Measurements from ENCODE around the gene TMEM250.

TMEM250 gene

DNA sequence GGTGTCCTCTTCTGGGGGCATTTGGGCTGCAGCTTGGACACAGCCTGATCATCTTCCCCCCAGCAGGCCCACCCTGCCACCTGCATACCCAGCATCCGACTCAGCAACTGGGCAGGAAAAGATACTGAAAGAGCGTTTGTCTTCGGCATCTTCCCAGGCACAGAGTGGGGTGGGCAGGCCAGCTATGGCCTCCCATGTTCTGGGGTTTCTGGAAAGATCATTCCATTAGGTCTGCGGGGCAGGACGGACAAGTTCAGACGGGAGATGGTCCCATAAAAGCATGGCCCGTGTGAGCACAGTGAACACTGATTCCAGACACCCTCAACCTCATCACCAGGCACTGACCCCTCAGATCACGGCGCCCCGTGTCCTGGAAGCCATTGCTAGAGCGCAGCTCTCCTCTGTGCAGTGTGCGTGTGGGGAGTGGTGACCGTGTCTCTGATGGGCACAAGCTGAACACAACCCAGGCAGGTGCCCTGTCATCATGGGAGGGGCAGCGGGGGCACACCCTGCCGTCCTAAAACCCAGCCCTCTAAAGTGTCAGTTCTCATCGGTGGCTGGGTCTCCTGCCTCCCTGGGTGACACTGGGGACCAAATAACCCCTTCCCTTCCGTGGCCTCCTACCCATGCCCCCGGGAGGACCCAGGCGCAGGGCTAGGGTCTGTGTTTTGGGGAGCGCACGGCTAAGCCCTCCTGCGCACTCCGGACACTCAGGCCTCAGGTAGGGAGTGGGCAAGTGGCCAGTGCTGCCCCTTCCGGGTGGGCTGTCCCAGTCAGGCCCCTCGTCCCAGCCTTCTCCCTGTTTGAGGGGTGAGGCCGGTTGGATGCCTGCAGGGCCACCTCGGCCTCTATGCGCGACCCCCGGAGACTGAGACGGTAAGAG, 13.2 kb upstream of the TMEM250 start:
- DNase-seq: no peak

DNA sequence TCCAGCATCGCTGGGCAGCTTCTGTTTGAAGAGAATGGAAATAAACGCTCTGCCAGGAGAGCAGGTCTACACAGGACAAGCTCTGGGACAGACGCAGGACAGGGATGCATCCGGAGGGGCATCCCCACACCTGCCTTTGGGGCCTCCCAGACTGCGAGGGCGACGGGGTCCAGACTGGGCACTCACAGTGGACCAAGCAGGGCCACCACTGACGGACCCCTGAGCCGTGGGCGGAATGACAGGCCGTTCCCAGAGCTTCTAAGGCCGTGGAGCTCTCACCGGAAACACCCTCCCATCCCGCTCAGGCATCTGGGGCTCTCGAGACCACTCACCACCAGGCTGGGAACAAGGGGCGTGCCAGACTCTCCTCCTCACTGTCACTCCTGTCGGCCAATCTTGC, 10.5 kb upstream of the TMEM250 start:
- DNase-seq: no peak

DNA sequence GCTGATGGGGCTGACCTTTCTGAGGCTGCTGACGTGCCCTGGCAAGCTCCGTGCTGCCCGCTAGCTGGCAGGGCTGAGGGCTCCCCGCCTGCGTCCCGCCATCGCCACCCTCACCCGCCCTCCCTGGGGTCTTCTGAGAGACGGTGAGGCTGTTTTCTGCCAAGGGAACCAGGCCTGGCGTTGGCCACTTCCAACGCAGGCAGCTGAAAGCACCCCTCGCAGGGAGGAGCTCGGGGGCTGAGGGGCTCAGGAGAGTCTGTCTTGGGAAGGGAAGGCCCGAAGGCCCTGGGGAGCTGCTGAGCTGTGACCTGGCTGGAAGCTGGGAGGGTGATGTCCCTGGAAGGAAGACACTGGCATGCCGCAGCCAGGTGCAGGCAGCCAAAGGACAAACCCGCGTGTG, 9.8 kb upstream of the TMEM250 start:
- DNase-seq: no peak

DNA sequence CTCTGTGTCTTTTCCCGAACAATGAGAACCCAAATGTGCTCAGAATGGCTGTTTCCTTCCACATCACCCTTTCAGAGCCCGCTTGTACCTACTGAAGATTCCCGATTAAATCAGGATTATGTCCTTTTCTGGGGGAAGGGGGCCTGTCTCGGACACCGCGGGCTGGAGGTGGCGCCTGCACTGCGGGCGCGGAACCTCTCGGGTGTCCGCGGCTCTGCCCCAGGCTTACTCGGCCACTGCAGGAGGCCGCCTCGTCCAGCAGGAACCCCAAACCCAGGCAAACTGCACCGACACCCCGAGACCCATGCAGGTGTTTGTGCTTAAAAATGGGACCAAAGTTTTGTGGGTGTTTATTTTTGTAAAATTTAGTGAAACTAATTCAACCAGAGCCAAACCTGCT, 8.6 kb upstream of the TMEM250 start:
- no peak for DNase-seq

DNA sequence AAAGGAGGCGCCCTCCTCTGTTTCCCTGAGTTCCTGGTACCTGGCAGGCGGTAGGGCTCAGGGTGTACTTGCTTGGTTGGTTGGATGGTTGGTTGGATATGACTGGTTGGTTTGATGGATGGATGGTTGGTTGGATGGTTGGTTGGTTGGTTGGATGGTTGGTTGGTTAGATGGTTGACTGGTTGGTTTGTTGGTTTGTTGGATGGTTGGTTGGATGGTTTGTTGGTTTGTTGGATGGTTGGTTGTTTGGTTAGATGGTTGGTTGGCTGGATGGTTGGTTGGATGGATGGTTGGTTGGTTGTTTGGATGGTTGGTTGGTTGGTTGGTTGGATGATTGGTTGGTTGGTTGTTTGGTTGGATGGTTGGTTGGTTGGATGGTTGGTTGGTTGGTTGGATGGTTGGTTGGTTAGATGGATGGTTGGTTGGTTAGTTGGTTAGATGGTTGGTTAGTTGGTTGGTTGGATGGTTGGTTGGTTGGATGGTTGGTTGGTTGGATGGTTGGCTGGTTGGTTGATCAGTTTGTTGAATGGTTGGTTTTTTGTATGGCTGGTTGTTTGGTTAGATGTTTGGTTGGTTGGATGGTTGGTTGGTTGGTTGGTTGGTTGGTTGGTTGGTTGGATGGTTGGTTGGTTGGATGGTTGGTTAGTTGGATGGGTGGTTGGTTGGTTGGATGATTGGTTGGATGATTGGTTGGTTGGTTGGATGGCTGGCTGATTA, 6.5 kb upstream of the TMEM250 start:
- no peak for DNase-seq

DNA sequence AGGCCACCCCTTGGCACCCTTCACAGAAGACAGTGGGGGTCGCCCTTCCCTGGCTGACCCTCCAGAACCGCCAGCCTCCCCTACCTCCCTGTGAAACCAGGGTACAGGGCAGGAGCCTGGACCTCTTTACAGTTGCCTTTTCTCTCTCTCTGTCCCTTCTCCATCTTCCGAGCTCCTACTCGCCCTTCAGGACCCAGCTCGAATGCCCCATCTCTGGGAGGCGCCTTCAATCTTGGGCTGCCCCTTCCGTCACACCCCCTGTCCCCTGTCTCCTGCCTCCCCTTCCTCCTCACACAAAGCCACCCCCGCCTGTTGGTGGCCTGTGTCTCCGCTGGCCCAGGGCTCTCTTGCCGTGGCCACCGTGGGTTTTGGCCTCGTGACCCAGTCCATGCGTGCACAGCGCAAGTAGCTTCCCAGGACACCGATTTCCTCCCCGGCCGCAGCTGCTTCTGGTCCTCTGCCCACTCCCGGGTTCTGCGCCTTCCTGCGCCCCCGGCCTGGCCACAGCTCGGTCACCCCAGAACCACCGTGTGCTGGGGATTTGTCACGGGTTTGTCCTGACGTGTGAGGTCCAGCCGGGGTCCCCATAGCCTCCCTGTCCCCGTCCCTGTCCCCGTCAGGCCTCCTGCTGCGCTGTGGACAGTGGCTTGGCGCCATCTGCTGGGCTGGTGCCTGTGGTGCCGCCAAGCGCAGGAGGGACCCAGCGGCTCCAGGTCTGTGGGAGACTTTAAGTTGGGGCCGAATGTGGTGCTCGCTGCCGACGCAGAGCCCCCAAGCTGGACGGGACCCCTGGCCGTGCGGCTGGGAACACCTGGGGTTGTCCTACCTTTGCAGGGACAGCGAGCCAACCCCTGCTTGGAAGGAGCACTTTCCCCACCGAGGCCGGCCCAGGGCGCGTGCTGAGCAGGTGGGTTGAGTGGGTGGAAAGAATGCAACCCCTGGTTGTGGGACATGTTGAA, 4.0 kb upstream of the TMEM250 start:
- peak; percentile 76 for DNase-seq

DNA sequence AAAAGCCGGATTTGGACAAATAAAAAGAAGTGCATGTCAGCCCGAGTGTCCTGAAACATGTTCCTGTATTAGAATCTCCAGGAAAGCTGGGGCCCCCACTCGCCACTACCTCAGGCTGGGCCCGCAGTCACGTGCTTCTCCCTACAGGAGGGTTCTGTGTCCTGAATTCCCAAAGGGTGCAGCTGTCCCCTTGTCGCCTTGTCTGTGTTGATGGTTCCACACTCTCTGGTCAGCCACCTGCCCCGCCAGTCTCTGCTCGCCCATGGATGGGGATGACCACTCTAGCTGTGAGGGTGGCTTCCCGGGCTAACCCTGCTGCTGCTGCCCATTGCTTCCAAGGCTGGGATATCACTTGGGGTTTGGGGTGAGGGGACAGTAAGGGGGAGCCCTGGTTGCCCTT, 3.1 kb upstream of the TMEM250 start:
- DNase-seq: no peak

DNA sequence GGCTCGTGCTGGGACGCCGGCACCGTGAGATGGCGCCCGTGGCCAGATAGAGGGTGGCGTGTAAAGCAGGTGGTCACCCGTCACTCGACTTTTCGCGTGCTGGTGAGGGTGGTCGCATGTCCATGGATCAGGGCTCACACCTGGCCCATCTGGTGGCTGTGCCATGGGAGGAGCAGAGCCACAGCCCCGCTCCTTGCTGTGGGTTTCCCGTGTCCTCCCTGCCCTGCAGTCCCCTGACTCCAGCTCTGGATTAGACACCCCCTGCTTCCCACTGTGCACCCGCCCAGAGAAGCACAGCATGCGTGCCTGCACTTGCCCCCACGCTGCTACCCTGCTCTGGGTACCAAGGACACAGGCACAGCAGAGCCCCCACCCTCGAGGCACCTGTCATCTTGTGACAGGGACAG, 1.8 kb upstream of the TMEM250 start:
- DNase-seq: no peak

DNA sequence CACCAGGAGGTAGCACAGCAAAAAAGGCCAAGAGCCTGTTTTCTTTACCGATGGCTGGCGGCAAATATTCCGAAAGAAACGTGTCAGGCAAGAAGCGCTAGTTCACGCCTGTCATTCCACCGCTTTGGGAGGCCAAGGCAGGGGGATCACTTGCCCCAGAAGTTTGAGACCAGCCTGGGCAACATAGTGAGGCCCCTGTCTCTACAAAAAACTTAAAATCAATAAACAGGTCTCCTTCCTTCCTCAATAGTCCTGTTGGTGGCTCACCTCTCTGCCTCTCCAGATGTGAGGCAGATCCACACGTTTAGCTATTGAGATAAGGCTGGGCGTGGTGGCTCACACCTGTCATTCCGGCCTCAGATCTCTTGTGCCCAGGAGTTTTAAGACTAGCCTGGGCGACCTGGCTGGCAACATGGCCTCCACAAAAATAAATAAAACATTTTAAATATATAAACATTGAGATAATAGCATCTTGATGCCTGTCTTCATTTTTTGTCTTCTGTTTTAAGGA, 1.3 kb upstream of the TMEM250 start:
- DNase-seq: no peak

DNA sequence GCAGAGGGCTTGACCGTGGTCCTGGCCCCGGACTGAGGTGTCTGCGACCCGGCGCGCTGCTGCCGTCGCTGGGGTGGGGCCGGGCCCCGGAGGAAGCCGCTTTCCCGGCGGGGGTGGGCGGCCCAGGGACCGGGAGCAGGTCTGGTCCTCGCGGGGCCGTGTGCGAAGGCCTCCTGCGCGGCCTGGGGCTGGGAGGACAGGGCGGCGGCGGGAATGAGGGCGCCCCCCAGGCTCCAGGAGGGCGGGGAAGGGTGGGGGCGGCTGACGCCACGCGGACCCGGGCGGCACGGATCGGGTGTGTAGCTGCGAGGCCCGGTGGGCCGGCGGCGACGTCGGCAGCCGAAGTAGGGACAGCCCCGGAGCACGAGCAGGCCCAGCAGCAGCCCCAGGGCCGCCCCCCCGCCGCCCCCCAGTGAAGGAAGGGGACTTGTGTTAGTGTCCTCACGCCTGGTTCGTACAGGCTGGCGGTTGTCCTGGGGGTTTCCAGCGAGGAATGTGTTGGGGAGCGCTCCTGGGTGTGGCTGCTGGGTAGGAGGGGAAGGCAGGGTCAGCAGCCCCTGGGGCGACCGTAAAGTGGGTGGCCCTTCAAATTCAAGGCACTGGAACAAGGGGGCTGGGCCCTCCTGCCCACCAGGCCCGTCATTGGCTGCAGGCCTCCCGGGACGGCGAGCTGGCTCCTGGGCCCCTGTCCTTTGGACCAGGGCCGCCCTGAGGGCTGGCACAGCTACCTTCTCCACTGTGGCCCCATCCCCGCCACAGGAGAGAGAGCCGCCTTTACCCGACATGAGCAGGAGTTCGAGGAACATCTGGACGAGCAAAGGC, 597 bp upstream of the TMEM250 start:
- peak; percentile 30 for DNase-seq

DNA sequence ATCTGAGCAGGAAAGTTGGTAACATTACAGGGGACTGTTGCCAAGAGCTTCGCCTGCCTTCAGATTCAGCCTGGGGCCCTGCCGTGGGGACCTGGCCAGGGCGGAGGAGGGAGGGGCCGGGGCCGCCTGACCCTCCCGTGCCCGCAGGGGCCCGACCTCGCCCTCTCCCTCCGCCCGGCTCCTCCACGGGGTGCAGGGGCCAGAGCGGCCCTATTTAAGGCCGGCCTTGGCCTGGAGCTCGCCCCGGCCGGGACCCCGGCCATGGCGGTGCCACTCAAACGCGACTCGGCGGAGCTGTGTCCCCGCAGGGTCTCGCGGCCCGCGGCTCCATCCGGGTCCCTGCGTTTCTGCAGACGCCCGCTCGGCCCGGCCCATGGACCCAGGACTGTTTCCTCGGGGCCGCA, 757 bp downstream of the TMEM250 start:
- no peak for DNase-seq

DNA sequence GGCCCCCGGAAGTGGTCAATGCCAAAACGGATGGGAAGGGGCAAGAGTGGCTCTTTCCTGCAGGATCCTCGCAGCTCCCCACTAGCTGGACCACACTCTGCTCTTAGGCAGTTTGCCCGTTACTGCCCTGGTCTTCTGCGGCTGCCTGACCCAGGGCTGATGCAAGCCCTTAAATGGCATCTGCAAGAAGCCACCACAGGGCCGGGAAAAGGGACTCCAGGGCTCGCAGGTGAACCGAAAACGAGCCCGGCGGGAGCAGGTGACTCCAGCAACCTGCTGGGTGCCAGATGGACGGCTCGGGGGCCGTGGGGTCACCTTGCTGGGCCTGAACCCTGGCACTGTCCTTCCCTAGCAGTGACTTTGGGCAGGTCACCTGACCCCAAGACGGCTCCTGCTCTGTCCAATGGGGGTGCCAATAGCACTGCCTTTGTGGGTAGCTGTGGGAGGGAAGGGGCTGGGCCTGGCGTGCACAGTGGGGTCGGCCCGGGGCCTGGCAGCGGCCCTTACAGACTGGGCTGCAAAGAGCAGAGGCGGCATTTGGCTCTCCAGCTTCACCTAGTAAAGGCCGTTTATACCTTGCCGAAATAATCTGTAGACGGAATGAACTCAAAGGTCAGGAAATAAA, 1.3 kb downstream of the TMEM250 start:
- no peak for DNase-seq

DNA sequence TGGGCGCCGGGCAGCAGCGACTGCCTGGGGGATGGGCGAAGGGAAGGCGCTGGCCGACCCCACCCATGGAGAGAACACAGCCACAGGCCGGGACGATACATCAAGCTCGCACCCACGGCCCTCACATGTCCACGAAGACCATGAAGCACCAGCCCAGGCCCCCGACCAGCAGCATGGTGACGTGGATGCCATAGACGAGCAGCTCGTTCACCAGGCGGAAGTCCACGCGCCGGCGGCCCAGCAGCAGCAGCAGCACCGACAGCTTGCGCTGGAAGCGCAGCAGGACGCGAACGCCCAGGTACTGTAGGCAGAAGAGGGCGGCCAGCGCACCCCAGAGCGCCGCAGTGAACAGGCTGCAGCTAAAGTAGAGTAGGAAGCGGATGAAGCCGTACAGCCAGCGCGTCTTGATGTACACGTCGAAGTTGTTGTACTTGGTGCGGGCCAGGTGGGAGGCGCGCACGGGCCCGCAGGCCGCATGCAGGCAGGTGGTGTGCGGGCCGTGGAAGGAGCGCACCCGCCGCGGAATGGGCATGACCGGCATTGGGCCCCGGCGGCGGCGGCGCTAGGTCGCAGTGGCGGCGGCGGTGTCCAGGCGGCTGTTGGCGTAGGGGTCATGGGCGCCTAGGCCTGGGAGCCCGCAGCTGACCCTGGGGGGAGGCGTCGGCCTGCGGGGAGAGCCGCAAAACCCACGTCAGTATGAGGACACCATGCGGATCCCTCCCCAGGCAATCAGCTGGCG, 2.1 kb downstream of the TMEM250 start:
- no peak for DNase-seq

DNA sequence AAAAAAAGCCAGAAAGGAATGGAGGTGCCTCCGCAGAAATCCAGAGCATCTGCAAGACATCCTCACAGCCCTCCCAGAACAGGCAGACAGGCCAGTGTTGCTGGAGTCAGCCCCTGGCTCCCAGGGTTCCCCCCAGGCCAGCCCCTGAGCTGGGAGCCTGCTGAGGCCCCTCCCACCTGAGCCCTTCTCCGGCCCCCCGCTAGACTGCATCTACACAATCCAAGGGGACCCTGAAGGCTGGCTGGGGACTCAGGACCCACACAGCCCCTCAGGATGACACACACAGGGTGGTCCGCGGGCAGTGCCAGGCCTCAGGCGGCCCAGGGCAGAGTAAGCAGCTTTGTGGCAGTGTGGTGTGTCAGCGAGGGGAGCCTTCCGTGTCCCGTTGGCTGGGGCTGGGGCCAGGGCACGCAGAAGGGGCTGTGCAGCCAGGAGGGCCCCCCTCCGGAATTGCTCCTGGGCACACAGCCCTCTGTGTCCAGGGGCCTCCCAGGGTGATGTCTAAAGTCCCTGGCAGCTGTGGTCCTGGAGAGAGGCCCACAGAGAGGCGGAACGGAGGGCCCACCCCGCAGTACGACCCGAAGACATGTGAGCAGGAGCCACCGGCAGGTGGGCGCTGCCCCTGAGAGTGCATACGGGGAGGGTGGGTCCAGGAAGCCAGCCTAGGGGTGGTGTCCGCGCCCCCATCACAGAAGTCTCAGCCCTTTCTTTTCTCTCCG, 2.9 kb downstream of the TMEM250 start:
- DNase-seq: no peak

DNA sequence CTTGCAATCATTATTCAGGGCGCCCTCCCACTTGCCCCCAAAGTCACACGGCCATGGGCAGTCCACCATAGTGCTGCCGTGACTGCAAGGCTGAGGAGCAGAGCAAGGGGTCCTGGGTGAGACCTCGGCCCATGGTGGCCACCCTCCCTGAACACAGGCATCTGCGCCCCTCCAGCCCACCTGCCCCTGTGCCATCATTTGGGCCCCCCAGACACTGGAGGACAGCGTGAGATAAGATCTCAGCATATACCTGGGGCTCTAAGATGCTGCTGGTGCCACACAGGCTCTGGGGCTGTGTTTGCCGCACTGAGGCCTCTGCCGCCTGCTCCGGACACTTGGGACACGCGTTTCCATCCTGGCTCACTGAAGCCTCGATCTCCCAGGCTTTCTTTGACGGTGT, 3.5 kb downstream of the TMEM250 start:
- DNase-seq: no peak

DNA sequence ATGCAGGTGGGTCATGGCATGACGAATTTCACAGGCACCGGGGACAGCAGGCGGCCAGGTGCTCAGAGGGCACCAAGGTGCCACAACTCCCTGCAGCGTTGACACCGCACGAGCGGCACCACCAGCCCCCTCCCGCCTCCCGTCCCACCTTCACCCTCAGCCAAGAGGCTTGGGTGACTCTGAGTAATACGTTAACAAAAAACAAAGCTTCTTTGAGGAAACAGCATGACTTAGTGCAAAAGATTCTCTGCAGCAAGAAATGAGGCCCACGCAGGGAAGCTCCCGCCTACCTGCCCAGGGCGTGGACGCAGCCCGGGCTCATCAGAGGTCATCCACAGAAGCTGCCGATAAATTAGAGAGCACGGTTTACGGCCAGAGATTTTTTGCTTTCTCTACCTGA, 4.1 kb downstream of the TMEM250 start:
- DNase-seq: no peak

DNA sequence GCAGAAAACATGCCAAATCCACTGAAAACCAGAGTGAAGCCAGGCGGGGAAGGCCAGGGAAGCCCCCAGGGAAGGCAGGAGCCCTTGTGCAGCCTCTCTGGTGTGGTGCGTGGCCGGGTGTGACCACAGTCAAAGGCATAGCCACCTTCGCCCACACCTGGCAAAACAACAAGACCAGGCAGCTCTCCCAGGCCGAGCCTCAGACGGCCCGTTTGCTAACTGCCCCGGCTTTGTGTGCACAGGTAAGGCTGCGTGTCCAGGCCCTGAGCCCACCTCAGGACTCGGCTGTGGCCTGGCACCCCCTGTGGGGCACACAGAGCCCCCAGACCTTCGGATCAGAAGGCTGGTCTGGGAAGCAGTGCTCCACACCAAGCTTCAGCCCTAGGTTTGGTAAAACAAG, 6.1 kb downstream of the TMEM250 start:
- no peak for DNase-seq

DNA sequence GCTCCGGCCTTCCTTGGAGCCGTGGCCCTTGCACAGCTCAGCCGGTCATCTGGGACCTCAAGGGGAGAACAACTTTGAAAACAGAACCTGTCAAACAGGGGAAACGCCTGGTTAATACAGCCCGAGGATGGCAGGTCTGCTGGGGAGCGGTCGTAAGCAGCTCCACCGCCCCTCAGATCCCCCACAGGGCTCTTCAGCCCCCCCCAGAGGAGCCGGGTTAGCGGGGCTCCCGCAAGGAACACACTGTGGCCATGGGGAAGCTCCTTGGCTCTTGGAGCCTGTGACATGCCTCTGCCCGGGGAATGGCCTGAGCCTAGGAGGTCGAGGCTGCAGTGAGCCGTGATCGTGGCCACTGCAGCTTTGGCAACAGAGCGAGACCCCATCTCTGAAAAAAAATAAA, 6.8 kb downstream of the TMEM250 start:
- no peak for DNase-seq

DNA sequence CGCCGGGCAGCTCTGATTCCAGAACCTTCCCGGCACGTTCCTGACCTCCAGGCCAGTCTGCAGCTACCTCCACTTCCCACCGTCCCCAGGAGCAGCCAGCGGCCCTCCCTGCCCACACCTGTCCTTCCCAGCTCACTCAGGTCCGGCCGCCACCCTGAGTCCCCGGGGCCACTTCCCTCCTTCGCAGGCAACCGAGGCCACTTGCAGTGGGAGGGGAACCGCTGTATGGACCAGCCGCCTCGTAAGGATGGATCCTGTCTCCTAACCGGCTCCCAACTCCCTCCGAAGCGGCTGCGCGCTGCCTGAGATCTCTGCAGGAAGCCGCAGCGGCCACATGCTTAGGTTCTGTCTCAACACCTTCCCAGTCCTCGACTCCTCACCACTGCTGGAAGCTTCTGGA, 7.5 kb downstream of the TMEM250 start:
- DNase-seq: no peak

Measured in T-helper 9 cell (primary cell).